Measurements from ENCODE around the gene MICAL1.

Gene MICAL1

DNA sequence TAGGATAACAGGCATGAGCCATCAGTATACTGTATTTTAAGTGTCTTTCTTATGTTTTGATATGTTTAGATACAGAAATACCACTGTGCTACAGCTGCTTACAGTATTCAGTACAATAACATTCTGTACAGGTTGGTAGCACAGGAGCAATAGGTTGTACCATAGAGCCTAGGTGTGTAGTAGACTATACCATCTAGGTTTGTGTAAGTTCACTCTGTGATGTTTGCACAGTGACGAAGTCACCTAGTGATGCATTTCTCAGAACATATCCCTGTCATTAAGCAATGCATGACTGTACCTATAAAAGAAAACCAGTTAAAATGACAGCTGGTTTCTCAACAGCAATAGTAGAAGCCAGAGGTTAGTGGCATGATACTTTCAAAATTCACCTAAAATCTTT, 30.5 kb upstream of the MICAL1 start:
- H3K36me3 ChIP-seq, result no peaks in the 10 kb centered on the region
- no peak overlapping the region for H3K27ac ChIP-seq
- H3K4me3 ChIP-seq, result no peak overlapping the region
- intact Hi-C loops (cut with DNase I; ENCODE audit: low total_unique reads), result no loop called here
- no peaks in the 10 kb centered on the region for H3K27me3 ChIP-seq
- H3K4me1 ChIP-seq, result peaks cover 0 to 21% (median 12%) of the 10 kb centered on the region in 4 donors
- no peak for DNase-seq
- H3K9me3 ChIP-seq, result no peaks in the 10 kb centered on the region
- no peak for TF ChIP-seq CTCF (IDR thresholded peaks at IDR 0.05)

DNA sequence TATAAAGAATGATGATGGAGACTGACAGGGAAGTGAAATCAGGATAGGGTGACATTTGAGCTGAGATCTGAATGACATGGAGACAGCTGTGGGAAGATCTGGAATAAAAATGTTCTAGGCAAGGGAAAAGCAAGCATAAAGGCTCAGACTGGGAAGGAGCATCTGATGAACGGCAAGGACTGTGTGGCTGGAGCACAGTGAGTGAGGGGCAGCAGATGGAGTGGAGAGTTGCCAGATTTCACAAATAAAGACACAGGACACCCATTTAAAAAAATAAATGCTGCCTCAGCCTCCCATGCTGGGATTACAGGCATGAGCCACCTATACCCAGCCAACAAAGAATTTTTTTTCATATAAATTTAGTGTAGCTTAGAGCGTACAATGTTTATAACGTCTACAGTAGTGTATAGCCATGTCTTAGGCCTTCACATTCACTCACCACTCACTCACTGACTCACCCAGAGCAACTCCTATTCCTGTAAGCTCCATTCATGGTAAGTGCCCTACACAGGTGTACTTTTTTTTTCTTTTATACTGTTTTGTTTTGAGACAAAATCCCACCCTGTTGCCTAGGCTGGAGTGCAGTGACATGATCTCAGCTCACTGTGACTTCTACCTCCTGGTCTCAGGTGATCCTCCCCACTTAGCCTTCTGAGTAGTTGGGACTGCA, 29.8 kb upstream of the MICAL1 start:
- no peak for DNase-seq
- no peak overlapping the region for H3K27ac ChIP-seq

GRCh38 chr6:109484122-109484521, 28.6 kb upstream of the MICAL1 start:
- Histone ChIP-seq H3K4me1 (peaks cover 0 to 41% (median 25%) of the 10 kb centered on the region in 4 donors), H3K27me3 (no peaks in the 10 kb centered on the region), H3K36me3 (no peaks in the 10 kb centered on the region), H3K27ac (peak overlapping the region; percentile 71 to 92), H3K4me3 (peak overlapping the region; percentile 99), H3K9me3 (no peaks in the 10 kb centered on the region)
- intact Hi-C loops (cut with DNase I; ENCODE audit: low total_unique reads), result no loop called here
- DNase-seq, result no peak
- TF ChIP-seq CTCF (IDR thresholded peaks at IDR 0.05), result no peak

More for the DNA sequence above, 29.8 kb upstream of the MICAL1 start:
- Histone ChIP-seq H3K27me3 (no peaks in the 10 kb centered on the region), H3K4me1 (peaks cover 0 to 28% (median 17%) of the 10 kb centered on the region in 4 donors), H3K4me3 (no peak overlapping the region), H3K36me3 (no peaks in the 10 kb centered on the region), H3K9me3 (no peaks in the 10 kb centered on the region)
- intact Hi-C loops (cut with DNase I; ENCODE audit: low total_unique reads), result no loop called here
- TF ChIP-seq CTCF (IDR thresholded peaks at IDR 0.05), result no peak

DNA sequence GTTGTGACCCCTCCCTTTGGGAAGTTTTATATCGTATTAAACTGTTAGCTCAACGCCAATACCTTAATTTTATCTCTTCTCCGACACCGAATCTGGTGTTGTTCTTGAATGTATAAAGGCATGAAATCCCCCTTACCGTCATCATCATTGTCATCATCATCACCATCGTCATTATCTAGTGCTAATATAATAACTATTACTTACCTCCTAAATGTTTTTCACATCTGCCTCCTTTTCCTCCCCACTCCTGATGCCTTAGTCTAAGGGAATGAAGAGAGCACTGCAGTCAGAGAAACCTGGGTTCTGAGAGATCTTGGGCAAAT, 28.1 kb upstream of the MICAL1 start:
- Histone ChIP-seq H3K27me3 (no peaks in the 10 kb centered on the region), H3K4me1 (peaks cover 0 to 45% (median 29%) of the 10 kb centered on the region in 4 donors), H3K36me3 (no peaks in the 10 kb centered on the region), H3K9me3 (no peaks in the 10 kb centered on the region), H3K4me3 (peak overlapping the region; percentile 99), H3K27ac (peak overlapping the region; percentile 71 to 92)
- no peak for TF ChIP-seq CTCF (IDR thresholded peaks at IDR 0.05)
- intact Hi-C loops (cut with DNase I; ENCODE audit: low total_unique reads), result loop anchor here (2.0 kb wide), 2 partner anchors 29 to 101 kb away; partner anchors contain the start of genes CD164 and MICAL1
- no peak for DNase-seq

DNA sequence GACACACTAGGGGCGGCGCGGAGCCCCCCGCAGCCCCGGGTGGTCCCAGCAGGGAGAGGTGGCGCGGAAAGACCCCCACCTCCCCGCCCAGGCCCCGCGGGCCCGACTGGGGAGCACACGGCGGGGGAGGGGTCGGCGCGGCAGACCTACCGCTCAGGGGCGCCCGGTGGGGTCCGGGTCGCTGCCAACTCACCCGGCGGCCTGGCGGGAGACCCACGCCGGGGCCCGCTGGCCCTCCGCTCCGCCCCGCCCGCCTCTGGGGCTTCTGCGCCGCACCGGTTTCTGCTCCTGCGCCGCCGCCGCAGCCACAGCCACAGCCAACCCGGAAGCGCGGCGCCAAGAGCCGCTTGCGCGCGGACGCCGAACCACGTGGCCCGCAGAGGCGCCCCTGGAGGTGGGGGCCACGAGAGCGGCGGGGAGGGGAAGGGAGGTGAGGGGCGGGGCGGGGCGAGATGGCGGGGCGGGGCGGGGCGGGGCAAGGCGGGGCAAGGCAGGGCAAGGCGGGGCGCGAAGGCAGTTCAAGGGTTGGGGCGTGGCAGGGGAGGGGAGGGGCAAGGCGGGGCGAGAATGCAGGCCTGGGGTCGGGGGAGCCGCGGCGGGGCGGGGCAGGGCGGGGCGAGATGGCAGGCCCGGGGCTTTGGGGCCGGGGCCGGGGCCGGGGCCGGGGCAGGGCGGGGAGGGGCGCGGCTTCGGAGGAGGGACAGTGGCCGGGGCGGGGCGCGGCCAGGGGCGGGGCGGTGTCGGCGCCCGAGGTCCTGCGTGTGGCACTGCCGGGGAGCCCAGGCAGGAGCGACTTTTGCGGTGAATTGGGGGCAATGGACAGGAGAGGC, 27.5 kb upstream of the MICAL1 start, which contains the start of gene ZBTB24:
ZBTB24 (minus strand) TSS at position 315 of the 830 bp plus-strand sequence. CDS start 1,193 bp downstream, outside the sequence.
- intact Hi-C loops (cut with DNase I; ENCODE audit: low total_unique reads), result loop anchor here (2.0 kb wide), 2 partner anchors 28 to 100 kb away; partner anchors contain the start of genes CD164 and MICAL1
- peak; percentile 86 to 95 for DNase-seq

More for the DNA sequence above, 27.5 kb upstream of the MICAL1 start, which contains the start of gene ZBTB24:
- H3K36me3 ChIP-seq, result peaks cover 0 to 3% (median 0%) of the 10 kb centered on the region in 3 donors
- no peaks in the 10 kb centered on the region for H3K27me3 ChIP-seq
- peak within 1 kb of the TSS; percentile 89 to 92 for H3K27ac ChIP-seq
- H3K9me3 ChIP-seq, result no peaks in the 10 kb centered on the region
- peaks cover 0 to 51% (median 31%) of the 10 kb centered on the region in 4 donors for H3K4me1 ChIP-seq
- TF ChIP-seq CTCF (IDR thresholded peaks at IDR 0.05), result no peak
- H3K4me3 ChIP-seq, result peak within 1 kb of the TSS; percentile 99

Data from tibial artery (tissue), 4 donors.